ENCODE data around the gene CRKL. TPM values are rescaled to one million over a fixed set of nuclear protein-coding genes. Genes with fewer than 3 reads are reported as not detected.

The CRKL gene
- total RNA-seq, 1 donor from 2014 or later = 59.1 TPM

- TF ChIP-seq CTCF (IDR thresholded peaks at IDR 0.05; ENCODE audit: unreplicated experiment) = no peak
- Mint-ChIP-seq H3K27ac (ENCODE audit: unreplicated experiment) (no peak overlapping the region), H3K4me3 (ENCODE audit: unreplicated experiment) (no peak overlapping the region), H3K27me3 (ENCODE audit: unreplicated experiment) (peaks cover 5% of the 10 kb centered on the region), H3K9me3 (ENCODE audit: unreplicated experiment) (no peaks in the 10 kb centered on the region), H3K36me3 (ENCODE audit: low read depth, unreplicated experiment) (no peaks in the 10 kb centered on the region), H3K4me1 (ENCODE audit: unreplicated experiment) (no peaks in the 10 kb centered on the region)
- no peak for DNase-seq (ENCODE audit: low spot score)
Measured at GRCh38 chr22:20956258-20957101, 39.3 kb downstream of the CRKL start.

GRCh38 chr22:20957102-20957682 lies 40.0 kb downstream of the CRKL start:
- Mint-ChIP-seq H3K27ac (ENCODE audit: unreplicated experiment) (no peak overlapping the region), H3K4me3 (ENCODE audit: unreplicated experiment) (no peak overlapping the region), H3K9me3 (ENCODE audit: unreplicated experiment) (no peaks in the 10 kb centered on the region), H3K27me3 (ENCODE audit: unreplicated experiment) (peaks cover 5% of the 10 kb centered on the region), H3K4me1 (ENCODE audit: unreplicated experiment) (no peaks in the 10 kb centered on the region), H3K36me3 (ENCODE audit: low read depth, unreplicated experiment) (no peaks in the 10 kb centered on the region)
- no peak for TF ChIP-seq CTCF (IDR thresholded peaks at IDR 0.05; ENCODE audit: unreplicated experiment)
- no peak for DNase-seq (ENCODE audit: low spot score)

- no peak for DNase-seq (ENCODE audit: low spot score)
- Mint-ChIP-seq H3K9me3 (ENCODE audit: unreplicated experiment) (no peaks in the 10 kb centered on the region), H3K27ac (ENCODE audit: unreplicated experiment) (no peak overlapping the region), H3K4me3 (ENCODE audit: unreplicated experiment) (no peak overlapping the region), H3K4me1 (ENCODE audit: unreplicated experiment) (no peaks in the 10 kb centered on the region), H3K36me3 (ENCODE audit: low read depth, unreplicated experiment) (no peaks in the 10 kb centered on the region), H3K27me3 (ENCODE audit: unreplicated experiment) (peaks cover 5% of the 10 kb centered on the region)
- TF ChIP-seq CTCF (IDR thresholded peaks at IDR 0.05; ENCODE audit: unreplicated experiment) = no peak
Measured at GRCh38 chr22:20957683-20958431, 40.6 kb downstream of the CRKL start.

- H3K27ac Mint-ChIP-seq (ENCODE audit: unreplicated experiment) = no peak overlapping the region
- TF ChIP-seq CTCF (IDR thresholded peaks at IDR 0.05; ENCODE audit: unreplicated experiment) = no peak
Measured at GRCh38 chr22:20959578-20960461, 42.6 kb downstream of the CRKL start.

More at GRCh38 chr22:20959578-20960461, 42.6 kb downstream of the CRKL start:
- H3K9me3 Mint-ChIP-seq (ENCODE audit: unreplicated experiment) = no peaks in the 10 kb centered on the region
- H3K4me1 Mint-ChIP-seq (ENCODE audit: unreplicated experiment) = peaks cover 5% of the 10 kb centered on the region
- peaks cover 16% of the 10 kb centered on the region for H3K27me3 Mint-ChIP-seq (ENCODE audit: unreplicated experiment)
- DNase-seq (ENCODE audit: low spot score) = no peak
- H3K36me3 Mint-ChIP-seq (ENCODE audit: low read depth, unreplicated experiment) = no peaks in the 10 kb centered on the region
- no peak overlapping the region for H3K4me3 Mint-ChIP-seq (ENCODE audit: unreplicated experiment)

Measured in endothelial cell (in vitro differentiated cells).